Midbrain (tissue), 1 donor: Measurements from ENCODE around the gene ALDH3A1.

Source experiments
- DNase-seq: peaks from one replicate; lab custom pipeline; 2025; lab: John Stamatoyannopoulos, UW

Gene ALDH3A1

DNA sequence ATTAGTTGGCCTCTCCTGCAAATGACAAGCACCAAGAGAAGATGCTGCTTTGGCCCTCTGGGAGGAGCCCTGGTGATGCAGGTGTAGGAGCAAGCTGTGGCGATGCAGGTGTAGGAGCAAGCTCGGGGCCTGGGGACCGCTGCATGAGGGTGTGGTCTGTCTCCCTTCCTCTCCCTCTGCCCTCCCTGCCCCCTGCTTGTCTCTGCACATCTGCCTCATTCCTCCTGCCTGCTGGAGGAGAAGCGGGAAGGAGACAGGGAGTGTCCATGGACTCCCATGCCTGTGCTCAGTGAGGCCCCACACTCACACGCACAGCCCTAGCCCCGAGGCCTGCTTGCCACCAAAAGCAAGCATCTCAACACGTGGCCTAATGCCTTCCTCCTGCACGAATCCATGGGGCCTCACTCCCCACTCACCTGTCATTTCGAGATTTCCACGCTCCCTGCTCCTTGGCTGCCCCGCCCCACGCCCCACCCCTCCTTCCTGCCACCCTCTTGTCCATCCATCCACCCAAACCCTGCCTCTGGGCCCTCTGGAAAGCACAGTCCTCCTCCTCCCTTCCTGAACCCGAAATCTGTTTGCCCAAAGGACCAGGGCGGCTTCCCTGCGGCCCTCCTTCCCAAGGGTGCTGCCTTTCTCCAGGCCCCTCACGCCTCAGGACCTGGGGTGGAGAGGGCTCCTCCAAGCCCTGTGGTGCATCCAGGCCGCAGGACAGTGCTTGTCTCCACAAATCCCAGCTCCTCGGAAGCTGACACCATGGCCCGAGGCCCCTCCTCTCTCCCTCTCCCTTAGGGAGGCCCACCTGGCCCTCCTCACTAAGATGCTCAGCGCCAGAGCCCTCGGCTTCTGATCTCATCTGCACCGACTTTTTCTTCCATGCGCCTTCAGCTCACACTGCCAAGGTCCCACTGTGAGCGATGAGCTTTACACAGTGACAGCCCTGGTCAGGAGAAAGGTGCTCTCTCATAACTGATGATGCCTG lies 11.8 kb upstream of the ALDH3A1 start:
- no peak for DNase-seq

DNA sequence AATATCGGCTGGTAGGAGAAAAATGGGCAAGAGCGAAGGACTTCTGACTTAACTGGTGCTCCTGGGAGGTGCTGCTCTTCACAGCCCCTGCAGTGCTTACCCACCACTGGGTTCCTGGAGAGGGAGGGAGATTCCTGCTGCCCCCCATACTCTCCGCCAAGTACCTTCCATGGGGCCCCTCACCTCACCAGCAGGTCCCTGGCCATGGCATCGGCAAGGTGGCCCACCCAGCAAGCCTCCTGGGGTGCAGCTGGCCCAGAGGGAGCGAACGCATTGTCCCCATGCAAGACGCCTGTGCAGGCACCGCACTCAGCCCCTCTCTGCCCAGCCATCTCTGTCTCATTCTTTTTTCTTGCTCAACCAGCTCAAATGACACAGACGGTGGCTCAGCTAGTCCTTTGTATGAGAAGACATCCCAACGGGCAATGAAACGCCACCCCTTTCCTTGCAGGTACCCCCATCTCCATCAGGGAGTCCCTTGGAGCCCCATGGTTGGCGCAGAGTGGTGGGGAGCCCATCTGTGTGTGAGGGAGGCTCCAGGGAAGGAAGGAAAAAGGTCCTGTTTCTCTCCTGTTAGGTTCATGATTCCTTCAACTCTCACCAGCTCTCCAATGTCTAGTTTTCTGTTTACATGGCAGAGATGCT lies 9.6 kb upstream of the ALDH3A1 start:
- DNase-seq, result no peak

DNA sequence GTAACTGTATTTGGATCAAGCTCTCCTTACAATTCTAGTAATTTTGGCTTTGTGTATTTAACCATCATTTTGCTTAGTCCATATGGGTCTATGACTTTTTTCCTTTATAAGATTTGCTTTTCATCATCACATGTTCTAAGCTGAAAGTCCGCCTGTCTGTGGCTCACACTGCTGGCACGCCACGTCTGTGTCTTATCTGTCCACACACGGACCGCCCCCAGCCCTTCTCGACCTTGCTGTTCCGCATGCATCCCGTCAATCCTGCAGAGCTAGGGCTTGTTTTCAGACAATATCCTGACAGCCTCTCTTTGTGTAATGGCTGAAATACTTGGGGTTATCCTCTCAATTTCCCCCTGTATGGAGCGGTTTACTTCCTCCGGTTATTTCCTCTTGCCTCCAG lies 8.4 kb upstream of the ALDH3A1 start:
- DNase-seq, result no peak

DNA sequence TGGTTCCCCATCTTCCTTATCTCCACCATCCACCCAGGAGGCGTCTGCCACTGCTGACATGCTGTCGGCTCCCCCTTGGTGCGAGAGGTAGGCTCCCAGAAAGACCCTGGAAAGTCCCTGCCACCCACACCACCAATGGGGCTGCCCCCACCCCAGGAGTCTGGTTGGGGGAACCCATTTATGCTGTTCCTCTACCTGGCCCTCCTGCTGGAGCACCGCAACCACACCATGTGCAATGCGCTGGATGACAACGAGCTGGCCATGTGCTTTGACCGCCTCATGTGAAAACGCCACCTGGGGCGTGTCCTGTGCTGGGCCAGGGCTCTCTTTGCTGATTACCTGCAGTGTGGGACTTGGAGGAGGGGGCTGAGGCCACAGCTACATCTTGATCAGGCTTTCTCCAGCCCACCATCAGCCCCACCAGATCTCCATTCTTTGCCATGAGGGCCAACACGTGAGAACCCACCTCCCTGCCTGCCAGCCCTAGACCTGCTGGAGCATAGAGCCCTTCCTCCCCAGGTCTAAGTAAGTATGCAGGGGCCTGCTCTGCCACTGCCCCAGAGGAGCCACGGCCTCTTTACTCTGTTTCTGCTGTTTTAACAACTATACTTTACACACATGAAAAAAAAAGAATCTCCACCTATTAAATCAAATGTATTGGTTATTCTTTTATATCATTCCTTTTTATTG lies 7.9 kb upstream of the ALDH3A1 start:
- no peak for DNase-seq

DNA sequence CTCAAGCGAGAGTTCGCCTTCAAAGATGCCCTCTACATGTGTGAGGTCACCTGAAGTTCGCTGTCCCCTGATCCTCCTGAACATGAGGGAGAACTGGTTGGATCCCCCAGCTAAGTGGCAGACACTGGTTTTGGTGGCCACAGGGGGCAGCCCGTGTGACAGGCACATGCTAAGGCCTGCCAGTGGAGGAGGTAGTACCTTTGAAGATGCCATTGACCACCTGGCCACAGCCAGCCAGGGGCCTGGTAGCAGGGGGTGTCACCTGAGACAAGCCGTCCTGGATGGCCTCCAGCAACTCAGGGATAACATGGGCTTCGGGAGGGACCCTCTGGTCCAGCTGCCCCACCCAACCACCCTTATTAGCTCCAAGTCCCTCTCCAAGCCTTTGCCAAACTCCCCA lies 7.3 kb upstream of the ALDH3A1 start:
- no peak for DNase-seq

DNA sequence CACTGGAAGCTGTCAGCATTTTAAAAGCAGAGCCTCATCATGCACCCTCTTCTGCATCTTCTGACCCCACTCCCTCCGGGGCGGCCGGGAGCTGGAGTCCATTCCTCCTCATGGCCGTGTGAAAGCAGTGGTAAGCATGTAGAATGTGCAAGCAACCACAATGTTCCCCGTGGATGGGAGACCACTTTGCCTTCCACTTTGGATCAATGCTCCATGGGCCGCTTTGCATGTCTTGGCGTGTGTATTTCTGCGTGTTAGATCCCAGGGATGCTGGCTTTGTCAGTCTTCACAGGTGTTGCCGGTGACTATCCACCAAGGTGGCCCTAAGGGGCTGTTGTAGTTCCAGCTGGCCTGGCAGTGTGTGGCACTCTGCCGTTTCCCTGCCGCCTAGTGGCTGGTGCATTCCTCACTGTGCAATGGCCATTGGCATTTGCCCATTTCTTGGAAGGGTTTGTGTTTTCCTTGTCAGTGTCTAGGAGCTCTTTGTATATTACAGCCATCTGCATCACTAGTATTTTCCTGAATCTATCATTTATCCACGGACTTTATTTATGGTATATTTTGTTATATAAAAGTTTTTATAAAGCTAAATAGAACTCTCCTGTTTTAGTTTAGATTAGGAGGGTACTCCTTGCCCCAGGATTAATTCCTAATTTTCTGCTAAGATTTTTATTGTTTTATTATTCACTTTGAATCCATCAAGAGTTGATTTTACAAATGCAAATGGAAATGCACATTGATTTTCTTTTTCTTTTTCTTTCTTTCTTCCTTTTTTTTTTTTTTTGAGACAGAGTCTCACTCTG lies 5.8 kb upstream of the ALDH3A1 start:
- peak; percentile 68 for DNase-seq

DNA sequence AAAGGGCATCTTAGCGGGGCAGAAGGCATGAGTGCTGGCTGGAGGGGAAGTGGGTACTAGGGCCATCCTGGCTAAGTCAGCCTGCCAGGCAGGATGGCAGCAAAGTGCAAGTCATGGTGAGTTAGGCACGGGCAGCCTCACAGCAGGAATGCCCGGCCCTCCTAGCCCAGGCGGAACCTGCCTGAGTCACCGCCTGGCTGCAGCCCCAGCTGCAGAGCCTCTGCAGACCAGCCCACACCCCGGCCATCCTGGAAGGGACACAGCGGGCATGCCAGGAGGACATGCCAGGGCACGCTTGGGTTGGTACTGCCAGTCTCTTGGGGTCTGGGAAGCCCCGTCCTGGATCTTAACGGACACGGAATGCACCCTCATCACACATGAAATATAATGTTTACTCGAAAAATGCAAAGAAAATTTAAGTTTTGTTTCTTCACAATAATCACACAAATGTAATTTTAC lies 5.0 kb upstream of the ALDH3A1 start:
- peak; percentile 57 for DNase-seq

DNA sequence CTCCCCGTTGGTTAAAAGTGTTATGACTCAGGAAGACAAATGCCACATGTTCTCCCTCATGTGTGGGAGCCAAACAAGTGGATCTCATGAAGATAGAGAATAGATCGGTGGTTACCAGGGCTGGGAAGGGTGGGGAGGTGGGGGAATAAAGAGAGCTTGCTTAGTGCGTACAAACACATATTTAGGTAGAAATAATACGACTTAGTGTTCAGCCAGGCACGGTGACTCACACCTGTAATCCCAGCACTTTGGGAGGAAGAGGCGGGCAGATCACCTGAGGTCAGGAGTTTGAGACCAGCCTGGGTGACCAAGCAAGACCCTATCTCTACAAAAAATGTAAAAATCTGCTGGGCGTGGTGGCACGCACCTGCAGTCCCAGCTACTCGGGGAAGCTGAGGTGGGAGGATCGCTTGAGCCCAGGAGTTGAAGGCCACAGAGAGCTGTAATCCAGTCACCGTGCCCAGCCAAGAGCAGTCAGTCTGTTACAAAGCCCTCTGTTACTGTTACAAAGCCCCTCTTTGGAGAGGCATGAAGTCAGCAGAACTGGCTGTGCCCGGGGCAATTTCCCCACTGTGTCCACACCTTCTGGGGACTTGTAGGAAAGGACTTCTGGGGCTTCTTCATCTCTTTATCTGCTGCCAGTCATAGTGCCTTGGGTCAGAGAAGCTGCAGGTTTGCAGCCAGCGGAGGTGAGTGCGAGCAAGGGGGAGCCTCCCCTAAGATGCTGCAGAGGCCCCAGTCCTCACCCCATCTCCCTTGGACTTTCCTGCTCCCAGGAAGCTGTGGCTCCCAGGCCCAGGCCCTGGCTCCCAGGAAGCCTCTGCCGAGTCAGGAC lies 4.3 kb upstream of the ALDH3A1 start:
- peak; percentile 49 for DNase-seq

DNA sequence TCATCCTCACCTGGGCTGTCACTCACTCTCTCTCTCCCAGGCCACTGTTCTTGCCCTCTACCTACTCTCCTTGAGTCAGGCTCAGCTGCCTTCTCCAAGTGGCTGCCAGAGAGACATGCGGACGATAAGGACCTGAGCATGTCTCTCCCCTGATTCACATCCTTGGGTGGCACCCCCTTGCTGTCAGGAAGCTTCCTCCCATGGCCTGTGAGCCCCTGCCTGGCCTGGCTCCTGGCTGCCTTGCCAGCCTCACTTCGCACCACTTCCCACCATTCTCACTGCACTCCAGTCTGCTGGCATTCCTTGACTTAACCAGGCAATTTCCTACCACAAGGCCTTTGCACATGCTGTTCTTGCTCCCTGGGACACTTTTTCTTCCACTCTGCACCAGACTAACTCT lies 2.7 kb upstream of the ALDH3A1 start:
- DNase-seq, result no peak

DNA sequence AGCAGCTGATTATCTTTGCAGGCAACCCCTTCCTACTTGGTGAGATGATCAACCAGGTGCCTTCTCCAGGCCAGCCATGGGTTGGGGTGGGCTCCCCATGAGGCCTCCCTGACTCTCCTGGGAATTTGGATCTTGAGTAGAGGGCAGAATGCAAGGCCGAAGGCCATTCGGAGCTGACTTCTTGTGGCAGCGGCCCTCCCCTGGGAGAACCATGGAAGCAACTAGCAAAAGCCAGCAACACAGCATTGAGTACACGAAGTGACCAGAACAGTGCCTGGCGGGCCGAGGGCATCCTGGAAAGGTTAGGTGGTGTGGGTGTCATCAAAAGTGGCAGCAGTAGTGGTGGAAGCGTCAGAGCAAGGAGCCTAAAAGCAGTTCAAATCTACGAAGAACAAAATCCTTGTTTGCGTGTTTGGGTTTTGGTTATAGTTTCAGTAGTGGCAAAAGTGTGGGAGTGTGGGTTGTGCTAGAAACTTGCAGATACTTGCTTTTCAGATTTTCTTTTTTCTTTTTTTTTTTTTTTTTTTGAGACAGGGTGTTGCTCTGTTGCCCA lies 2.0 kb upstream of the ALDH3A1 start:
- DNase-seq, result no peak

DNA sequence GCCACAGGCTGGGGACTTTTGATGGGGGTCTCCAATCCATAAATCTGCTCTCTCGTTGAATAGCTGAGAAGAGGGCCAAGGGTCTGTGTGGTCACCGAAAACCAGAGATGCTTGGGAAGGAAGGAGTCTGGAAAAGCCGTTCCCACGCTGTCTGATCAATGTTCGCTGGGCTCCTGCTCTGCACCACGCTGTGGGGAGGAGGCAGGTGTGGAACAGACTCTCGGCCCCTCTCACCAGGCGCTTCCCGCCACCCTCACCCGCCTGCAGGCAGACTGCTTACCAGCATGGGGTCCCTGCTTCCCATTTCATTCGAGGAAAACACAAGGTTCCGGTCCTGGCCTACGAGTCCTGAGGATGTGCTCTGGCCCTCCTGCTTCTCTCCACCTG lies 702 bp upstream of the ALDH3A1 start:
- DNase-seq, result no peak

DNA sequence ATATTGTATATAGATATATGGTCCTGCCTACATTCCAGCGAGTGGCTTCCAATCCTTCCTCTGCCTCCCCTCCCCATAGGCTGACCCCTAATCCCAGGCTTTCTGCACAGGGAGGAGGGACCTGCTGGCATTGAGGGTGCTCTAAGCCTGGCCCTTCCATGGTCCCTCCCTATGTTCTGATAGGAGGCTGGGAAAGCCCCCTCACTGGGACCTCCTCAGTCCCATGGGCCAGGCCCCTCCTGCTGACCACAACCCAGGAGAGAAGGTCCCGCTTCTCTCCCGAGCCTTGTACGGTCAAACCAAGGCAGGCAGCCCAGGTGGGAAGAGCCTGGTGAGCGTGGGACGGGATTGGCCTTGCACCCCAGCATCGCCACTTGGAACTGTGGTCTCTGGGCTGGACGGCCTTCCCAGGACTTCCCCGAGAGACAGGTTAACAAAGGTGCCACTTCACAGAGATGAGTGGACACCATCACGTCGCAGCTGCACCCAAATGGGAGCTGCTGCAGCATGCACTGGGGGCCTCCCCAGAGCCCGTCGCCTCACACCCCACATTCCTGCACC lies 859 bp downstream of the ALDH3A1 start:
- DNase-seq, result no peak

DNA sequence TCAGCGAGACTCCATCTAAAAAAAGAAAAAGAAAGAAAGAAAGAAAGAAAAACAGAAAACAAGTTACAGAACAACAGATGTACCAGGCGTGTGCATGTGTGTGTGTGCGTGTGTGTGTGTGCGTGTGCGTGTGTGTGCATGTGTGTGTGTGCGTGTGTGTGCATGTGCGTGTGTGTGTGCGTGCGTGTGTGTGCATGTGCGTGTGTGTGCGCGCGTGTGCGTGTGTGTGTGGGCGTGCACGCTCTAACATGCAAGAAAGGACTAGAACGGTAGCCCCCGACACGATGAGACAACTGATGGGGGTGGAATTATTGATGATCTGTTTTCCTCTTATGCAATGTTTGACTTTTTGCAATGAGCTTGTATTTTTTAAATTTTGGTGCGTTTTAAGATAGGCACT lies 1.6 kb downstream of the ALDH3A1 start:
- DNase-seq, result no peak

DNA sequence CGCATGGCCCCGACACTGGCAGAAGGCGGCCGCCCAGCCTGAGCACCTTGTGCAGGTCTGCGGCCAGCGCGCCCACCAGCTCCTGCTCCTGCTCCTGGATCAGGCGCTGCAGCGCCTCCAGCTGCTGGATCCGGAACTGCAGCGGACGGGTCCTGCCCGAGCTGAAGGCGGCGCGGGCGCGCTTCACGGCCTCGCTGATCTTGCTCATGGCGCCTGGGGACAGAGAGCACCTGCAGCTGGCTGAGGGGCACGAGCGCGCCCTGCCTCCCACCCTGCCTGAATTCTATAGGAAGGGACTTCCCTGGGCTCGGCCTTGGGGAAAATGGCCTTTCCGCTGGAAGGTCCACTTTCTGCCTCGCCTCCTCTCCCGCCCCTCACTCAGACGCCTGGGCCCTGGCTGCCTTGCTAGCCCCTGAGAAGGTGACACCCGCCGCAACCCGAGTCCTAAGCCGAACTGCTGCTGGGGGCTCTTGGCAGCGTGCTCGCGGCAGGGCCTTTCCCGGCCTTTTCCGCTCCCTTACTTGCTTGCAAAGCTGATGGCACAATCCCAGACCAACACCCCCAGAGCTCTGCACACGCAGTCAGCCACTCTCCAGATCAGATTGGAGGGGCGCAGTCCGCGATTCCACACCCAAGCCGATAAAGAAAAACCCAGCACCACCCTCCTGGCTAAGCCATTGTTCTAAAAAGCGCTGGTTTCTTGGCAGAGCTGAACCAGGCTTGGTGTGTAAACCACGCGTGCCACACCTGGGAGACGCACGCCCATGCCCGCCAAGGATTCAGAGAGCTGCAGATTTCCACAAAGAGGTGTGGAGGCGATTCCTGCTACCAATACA lies 3.0 kb downstream of the ALDH3A1 start:
- peak; percentile 83 for DNase-seq

DNA sequence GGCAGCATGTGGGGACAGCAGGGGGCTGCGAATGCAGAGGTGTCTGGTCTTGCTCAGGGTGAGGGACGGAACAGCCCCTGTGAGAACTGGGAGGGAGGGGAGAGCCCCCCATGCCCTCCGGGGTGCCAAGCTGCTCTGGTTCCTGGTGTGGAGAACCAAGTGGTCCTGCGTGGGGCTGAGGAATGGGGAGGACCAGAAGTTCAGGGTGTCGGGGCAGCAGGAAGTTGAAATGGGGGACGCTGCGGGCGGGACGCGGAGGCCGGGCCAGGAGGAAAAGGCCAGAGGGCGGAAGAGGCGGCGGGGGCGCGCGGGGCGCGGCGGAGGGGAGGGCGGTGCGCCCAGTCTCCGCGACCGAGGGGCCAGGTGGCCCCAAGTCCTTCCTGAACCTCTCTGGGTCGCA lies 3.6 kb downstream of the ALDH3A1 start:
- no peak for DNase-seq

DNA sequence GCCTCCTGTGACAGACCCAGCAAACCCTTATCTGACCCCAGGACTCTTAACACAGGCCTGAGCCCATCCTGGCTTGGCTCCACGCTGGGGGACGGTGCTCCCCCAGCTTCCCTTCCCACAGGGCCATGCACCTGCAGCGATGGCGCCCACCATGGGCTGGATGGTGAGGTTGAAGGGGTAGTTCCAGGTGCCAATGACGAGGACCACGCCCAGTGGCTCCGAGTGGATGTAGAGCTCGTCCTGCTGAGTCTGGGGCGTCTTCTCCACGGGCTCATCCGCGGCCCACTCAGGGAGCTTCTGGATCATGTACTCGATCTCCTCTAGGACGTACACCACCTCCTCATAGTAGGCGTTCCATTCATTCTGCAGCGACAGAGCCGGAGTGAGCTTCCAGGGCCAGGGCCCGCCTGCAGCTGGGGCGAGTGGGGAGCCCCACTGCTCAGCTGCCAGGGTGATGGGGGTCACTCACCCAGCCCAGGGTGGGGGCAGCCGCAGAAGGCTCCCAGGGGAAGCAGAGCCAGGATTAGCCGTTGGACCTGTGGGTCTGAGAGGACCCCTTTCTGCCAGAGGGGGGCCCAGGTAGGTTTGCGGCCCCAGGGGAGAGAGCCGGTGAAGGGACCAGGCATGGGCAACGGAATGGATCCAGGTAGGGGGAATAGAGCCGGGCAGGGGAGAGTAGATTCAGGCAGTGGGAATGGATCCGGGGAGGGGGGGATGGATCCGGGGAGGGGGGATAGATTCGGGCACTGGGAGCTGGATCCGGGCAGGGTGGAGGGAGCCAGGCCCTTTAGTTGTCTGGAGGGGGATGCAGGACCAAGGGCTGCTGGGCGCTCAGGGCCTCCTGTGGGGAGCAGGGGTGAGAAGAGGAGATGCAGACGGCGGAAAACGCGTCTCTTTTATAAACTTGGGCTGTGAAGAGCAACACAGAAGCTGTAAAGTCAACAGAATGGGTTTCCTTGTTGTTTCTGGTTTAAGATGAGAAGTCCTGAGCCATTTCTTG lies 4.7 kb downstream of the ALDH3A1 start:
- no peak for DNase-seq

DNA sequence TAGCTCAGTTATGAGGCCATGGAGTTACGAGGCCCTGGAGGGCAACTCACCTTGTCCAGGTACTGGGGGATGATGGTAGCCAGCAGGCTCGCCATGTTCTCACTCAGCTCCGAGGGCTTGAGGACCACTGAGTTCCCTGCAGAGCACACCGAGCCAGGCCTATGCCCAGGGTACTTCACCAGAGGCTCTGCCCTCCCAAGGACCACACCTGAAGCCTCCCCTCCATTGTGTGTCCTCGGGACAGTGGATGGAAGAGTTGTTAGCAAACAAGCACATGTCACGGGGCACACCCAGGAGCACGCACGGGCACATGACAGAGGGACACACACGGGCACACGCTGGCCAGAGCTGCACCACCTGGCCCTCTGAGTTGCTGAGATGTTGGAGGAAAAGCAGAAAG lies 5.6 kb downstream of the ALDH3A1 start:
- no peak for DNase-seq

DNA sequence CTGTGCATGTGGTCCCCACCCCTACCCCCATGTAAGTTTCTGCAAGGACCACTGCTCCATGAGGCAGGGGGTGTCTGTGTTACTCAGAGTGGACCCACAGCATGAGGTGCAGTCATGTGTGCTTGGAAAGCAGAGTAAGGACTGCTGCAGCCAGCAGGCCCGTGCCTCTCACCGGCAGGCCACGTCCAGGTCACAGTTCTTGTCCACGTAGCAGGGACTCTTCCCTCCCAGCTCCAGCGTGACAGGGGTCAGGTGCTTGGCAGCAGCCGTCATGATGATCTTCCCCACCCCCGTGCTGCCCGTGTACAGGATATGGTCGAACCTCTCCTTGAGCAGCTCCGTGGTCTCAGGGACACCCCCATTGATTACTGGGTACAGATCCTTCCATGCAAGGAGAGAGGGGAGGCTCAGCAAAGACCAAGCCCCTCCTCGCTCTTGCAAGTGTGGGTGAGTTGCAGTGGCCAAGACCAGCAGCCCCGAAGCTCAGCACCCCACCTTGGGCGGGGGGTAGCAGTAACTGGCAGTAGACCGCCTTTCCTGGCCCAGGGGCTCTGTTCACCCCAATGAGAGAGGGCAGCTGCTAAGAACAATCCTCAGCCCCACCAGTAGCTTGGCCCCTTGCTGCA lies 6.2 kb downstream of the ALDH3A1 start:
- DNase-seq, result no peak
